Adrenal gland (tissue), 5 donors: Measurements from ENCODE around the gene FOXP2.
"Not testable (repeated sequence)": the region's sequence is repeated elsewhere in the genome, so short reads cannot be mapped to it uniquely, and the experiment has no call there.

Source experiments
- POLR2A ChIP-seq, 2 donors: fragments of 450-650 bp; IDR thresholded peaks; one replicate each; pipeline ENCODE4 v1.6.1; 2017; ENCODE audit warnings: antibody characterized with exemption in 2 of 2, mild to moderate bottlenecking in 2 of 2, moderate library complexity in 1 of 2
- TF ChIP-seq, protein P1 (sequence below), 6 experiments: fragments of 450-650 bp in 4 of 6; fragments of 200-600 bp in 2 of 6; sonication (generic) in 1 of 6; IDR thresholded peaks; 1 replicate in 5 of 6; 2 replicates in 1 of 6; pipeline versions ENCODE4 v1.5.1 to v1.8.0; 2016 to 2021; ENCODE audit warnings: antibody characterized with exemption in 6 of 6, mild to moderate bottlenecking in 2 of 6, moderate library complexity in 1 of 6
- donor health status: DM: no; HTN: no; CAD: no.

DNA sequence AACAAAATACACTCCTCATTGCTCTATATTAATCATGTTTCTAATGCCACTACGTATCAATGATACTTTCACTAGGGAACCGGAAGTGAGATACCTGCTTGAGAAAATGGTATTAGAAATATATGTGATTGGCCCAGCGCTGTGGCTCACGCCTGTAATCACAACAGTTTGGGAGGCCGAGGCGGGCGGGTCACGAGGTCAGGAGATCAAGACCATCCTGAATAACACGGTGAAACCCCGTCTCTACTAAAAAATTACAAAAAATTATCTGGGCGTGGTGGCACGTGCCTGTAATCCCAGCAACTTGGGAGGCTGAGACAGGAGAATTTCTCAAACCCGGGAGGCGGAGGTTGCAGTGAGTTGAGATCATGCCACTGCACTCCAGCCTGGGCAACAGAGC, 132.7 kb downstream of the FOXP2 start:
- TF ChIP-seq, protein P1, sequence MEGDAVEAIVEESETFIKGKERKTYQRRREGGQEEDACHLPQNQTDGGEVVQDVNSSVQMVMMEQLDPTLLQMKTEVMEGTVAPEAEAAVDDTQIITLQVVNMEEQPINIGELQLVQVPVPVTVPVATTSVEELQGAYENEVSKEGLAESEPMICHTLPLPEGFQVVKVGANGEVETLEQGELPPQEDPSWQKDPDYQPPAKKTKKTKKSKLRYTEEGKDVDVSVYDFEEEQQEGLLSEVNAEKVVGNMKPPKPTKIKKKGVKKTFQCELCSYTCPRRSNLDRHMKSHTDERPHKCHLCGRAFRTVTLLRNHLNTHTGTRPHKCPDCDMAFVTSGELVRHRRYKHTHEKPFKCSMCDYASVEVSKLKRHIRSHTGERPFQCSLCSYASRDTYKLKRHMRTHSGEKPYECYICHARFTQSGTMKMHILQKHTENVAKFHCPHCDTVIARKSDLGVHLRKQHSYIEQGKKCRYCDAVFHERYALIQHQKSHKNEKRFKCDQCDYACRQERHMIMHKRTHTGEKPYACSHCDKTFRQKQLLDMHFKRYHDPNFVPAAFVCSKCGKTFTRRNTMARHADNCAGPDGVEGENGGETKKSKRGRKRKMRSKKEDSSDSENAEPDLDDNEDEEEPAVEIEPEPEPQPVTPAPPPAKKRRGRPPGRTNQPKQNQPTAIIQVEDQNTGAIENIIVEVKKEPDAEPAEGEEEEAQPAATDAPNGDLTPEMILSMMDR (IDR thresholded peaks at IDR 0.05), result not testable (repeated sequence)
- TF ChIP-seq POLR2A (IDR thresholded peaks at IDR 0.05), result not testable (repeated sequence)
